ENCODE results near the gene NXPE2.

The NXPE2 gene

DNA sequence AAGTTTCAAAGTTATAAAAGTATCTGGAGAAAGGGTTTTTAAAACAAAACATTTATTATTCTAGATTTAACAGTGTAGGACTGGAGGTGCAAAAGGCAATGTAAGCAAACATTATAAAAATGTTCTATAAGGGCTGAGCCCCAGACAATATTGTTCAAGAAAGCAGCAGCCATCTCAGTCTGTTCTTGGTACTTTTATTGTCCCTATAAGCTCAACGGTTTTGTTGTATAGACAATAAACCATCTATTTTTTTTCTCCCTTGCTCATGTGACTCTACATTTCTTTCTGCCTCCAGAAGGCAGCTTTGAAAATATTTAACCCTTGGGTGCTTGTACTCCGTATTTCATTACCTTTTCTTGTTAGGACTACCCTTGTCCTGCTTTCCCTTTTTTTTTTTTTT is 25.2 kb upstream of the NXPE2 start:
- no peak overlapping the region for H3K9ac ChIP-seq
- no peak overlapping the region for H3K27ac ChIP-seq
- no peak overlapping the region for H3K4me2 ChIP-seq (ENCODE audit: low read length)
- H3K36me3 ChIP-seq (ENCODE audit: control insufficient read depth, insufficient read depth, low read length), result no peaks in the 10 kb centered on the region
- TF ChIP-seq, protein P1, sequence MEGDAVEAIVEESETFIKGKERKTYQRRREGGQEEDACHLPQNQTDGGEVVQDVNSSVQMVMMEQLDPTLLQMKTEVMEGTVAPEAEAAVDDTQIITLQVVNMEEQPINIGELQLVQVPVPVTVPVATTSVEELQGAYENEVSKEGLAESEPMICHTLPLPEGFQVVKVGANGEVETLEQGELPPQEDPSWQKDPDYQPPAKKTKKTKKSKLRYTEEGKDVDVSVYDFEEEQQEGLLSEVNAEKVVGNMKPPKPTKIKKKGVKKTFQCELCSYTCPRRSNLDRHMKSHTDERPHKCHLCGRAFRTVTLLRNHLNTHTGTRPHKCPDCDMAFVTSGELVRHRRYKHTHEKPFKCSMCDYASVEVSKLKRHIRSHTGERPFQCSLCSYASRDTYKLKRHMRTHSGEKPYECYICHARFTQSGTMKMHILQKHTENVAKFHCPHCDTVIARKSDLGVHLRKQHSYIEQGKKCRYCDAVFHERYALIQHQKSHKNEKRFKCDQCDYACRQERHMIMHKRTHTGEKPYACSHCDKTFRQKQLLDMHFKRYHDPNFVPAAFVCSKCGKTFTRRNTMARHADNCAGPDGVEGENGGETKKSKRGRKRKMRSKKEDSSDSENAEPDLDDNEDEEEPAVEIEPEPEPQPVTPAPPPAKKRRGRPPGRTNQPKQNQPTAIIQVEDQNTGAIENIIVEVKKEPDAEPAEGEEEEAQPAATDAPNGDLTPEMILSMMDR (IDR thresholded peaks at IDR 0.05), result no peak
- H3K27me3 ChIP-seq (ENCODE audit: control insufficient read depth, insufficient read depth, low read length), result no peaks in the 10 kb centered on the region
- no peaks in the 10 kb centered on the region for H3K4me1 ChIP-seq
- H3K9me3 ChIP-seq (ENCODE audit: control insufficient read depth, low read length), result no peaks in the 10 kb centered on the region
- H3K4me3 ChIP-seq (ENCODE audit: low read depth, low read length), result no peak overlapping the region
- H3K79me2 ChIP-seq, result no peaks in the 10 kb centered on the region
- H2AFZ ChIP-seq, result no peak overlapping the region

DNA sequence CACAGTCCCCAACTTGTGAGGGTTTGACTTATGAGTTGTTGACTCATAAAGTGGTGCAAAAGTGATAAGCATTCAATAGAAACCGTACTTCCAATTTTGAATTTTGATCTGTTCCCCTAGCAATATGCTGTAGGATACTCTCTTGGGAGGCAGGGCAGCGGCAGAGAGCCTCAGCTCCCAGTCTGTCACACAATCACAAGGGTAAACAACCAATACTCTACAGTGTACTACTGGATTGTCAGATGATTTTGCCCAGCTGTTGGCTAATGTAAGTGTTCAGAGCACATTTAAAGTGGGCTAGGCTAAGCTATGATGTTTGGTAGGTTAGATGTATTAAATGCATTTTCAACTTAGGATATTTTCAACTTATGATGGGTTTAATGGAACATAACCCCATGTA is 13.7 kb upstream of the NXPE2 start:
- H3K9ac ChIP-seq, result no peak overlapping the region
- no peaks in the 10 kb centered on the region for H3K27me3 ChIP-seq (ENCODE audit: control insufficient read depth, insufficient read depth, low read length)
- H3K4me1 ChIP-seq, result no peaks in the 10 kb centered on the region
- no peak overlapping the region for H3K4me2 ChIP-seq (ENCODE audit: low read length)
- H3K36me3 ChIP-seq (ENCODE audit: control insufficient read depth, insufficient read depth, low read length), result no peaks in the 10 kb centered on the region
- no peaks in the 10 kb centered on the region for H3K9me3 ChIP-seq (ENCODE audit: control insufficient read depth, low read length)
- H3K79me2 ChIP-seq, result no peaks in the 10 kb centered on the region
- TF ChIP-seq, protein P1 (IDR thresholded peaks at IDR 0.05), result no peak
- H3K27ac ChIP-seq, result no peak overlapping the region
- no peak overlapping the region for H2AFZ ChIP-seq
- H3K4me3 ChIP-seq (ENCODE audit: low read depth, low read length), result no peak overlapping the region

DNA sequence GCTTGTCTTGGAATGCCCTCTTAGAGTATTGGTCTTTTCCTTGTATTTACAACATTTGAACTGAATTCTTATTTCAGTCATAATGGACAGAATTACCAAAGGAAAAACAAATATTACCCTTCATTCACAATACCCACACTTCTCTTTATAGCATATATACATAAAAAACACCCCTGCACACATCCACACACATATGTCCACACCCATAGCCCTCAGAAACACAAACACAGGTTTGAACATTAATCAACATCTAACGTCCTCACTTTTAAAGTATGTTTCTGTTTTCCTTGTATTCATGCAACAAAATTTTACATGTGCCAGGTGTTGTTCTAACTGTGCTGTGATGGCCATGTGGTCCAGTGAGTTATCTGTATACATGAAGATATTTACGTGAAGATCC is 11.6 kb upstream of the NXPE2 start:
- no peaks in the 10 kb centered on the region for H3K79me2 ChIP-seq
- no peaks in the 10 kb centered on the region for H3K9me3 ChIP-seq (ENCODE audit: control insufficient read depth, low read length)
- no peak overlapping the region for H3K27ac ChIP-seq
- H3K36me3 ChIP-seq (ENCODE audit: control insufficient read depth, insufficient read depth, low read length), result no peaks in the 10 kb centered on the region
- no peaks in the 10 kb centered on the region for H3K4me1 ChIP-seq
- no peak overlapping the region for H2AFZ ChIP-seq
- H3K4me3 ChIP-seq (ENCODE audit: low read depth, low read length), result no peak overlapping the region
- H3K4me2 ChIP-seq (ENCODE audit: low read length), result no peak overlapping the region
- H3K9ac ChIP-seq, result no peak overlapping the region
- H3K27me3 ChIP-seq (ENCODE audit: control insufficient read depth, insufficient read depth, low read length), result no peaks in the 10 kb centered on the region
- TF ChIP-seq, protein P1 (IDR thresholded peaks at IDR 0.05), result no peak

DNA sequence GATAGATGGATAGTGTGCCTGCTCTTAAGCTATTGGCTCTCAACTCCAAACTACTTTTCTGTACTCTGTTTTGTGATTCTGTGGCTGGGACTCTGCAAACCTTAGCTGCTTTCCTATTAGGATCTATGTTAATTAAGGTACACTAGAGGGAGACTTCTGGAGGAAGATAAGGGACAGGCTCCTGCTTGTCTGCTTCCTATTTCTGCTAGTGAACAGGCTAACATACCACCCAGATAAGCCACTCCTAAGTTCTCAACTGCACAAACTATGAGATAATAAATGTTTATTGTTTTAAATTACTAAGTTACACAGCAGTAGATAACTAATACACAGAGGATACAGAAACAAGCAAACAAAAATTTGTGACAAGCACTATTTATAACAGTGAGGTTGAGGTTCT is 10.2 kb upstream of the NXPE2 start:
- H3K4me2 ChIP-seq (ENCODE audit: low read length), result no peak overlapping the region
- H3K9me3 ChIP-seq (ENCODE audit: control insufficient read depth, low read length), result no peaks in the 10 kb centered on the region
- no peaks in the 10 kb centered on the region for H3K36me3 ChIP-seq (ENCODE audit: control insufficient read depth, insufficient read depth, low read length)
- no peaks in the 10 kb centered on the region for H3K4me1 ChIP-seq
- H3K27me3 ChIP-seq (ENCODE audit: control insufficient read depth, insufficient read depth, low read length), result no peaks in the 10 kb centered on the region
- no peak overlapping the region for H3K4me3 ChIP-seq (ENCODE audit: low read depth, low read length)
- no peak overlapping the region for H3K27ac ChIP-seq
- H3K79me2 ChIP-seq, result no peaks in the 10 kb centered on the region
- H3K9ac ChIP-seq, result no peak overlapping the region
- no peak overlapping the region for H2AFZ ChIP-seq
- TF ChIP-seq, protein P1 (IDR thresholded peaks at IDR 0.05), result no peak

DNA sequence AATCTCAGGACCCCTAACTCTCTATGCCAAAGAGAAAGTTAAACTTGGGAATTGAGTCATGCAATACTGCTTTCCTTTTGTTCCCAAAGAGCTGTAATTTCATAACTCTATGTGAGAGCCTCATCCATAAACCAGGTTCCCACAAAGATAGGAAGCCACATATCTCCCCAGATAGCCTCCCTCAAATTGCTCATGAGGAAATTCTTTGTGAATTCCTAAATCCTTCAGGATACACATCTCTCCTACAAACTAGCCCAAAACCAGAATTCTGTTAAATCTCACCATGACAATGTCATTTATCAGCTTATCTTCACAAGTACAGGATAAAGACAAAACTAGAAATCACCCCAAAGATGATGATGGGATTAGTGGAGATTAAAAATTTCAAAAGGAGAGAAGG is 4.7 kb upstream of the NXPE2 start:
- no peak overlapping the region for H3K9ac ChIP-seq
- no peaks in the 10 kb centered on the region for H3K9me3 ChIP-seq (ENCODE audit: control insufficient read depth, low read length)
- TF ChIP-seq, protein P1 (IDR thresholded peaks at IDR 0.05), result no peak
- H3K36me3 ChIP-seq (ENCODE audit: control insufficient read depth, insufficient read depth, low read length), result no peaks in the 10 kb centered on the region
- H3K27me3 ChIP-seq (ENCODE audit: control insufficient read depth, insufficient read depth, low read length), result no peaks in the 10 kb centered on the region
- no peak overlapping the region for H3K4me2 ChIP-seq (ENCODE audit: low read length)
- H2AFZ ChIP-seq, result no peak overlapping the region
- no peaks in the 10 kb centered on the region for H3K79me2 ChIP-seq
- H3K27ac ChIP-seq, result no peak overlapping the region
- no peak overlapping the region for H3K4me3 ChIP-seq (ENCODE audit: low read depth, low read length)
- no peaks in the 10 kb centered on the region for H3K4me1 ChIP-seq
